NCI-H2227 (cell line): Measurements from ENCODE around the gene TRAPPC1.

Source experiments
- DNase-seq: peaks from one replicate; lab custom pipeline; 2025; ENCODE audit not compliant: unreplicated experiment; lab: John Stamatoyannopoulos, UW

Gene TRAPPC1

DNA sequence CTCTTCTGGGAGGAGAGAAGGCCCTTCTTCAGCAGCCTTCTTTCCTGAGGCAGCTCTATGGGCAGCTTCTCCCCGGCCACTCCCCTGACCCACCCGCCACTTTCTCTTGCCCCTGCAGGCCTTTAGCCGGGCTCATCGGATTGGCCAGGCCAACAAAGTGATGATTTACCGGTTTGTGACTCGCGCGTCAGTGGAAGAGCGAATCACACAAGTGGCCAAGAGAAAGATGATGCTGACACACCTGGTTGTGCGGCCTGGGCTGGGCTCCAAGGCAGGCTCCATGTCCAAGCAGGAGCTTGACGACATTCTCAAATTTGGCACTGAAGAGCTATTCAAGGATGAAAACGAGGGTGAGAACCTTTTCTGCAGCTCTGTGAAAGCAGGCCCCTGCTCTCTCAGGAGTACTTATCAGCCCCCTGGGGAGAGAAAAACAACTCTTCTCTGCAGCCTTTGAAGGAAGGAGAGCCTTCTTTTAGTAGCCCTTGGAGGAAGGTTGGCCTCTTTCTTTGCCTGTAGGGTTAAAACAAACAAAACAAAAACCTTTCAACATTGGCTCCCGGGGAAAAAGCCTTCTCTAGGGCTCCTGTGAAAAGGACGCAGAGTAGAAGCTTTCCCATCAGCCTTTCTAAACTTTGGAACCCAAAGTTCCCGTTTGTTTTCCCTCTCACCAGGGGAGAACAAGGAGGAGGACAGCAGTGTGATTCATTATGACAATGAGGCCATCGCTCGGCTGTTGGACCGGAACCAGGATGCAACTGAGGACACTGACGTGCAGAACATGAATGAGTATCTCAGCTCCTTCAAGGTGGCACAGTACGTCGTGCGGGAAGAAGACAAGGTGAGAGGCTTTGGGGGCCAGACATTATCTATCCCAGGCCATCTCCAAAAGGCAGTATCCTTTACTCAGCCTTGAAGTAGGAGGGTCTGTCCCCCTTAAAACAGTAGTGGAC, 28.3 kb downstream of the TRAPPC1 start:
- DNase-seq = peak; percentile 49

GRCh38 chr17:7897773-7898172, 34.0 kb downstream of the TRAPPC1 start:
- peak; percentile 56 for DNase-seq

- DNase-seq = no peak
Observed at GRCh38 chr17:7897090-7897489, 34.7 kb downstream of the TRAPPC1 start.

DNA sequence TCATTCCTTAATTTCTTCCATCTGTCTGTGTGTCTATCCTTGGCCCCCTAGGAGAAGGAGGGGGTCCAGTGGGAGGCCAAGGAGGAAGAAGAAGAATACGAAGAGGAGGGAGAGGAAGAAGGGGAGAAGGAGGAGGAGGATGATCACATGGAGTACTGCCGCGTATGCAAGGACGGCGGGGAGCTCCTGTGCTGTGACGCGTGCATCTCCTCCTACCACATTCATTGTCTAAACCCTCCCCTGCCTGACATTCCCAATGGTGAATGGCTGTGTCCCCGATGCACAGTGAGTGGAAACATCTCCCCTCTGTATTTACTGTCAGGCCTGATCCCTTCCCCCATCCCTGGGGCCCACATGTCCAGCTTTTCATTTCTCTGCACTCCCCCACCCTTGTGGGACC, 36.9 kb downstream of the TRAPPC1 start:
- DNase-seq = no peak

DNA sequence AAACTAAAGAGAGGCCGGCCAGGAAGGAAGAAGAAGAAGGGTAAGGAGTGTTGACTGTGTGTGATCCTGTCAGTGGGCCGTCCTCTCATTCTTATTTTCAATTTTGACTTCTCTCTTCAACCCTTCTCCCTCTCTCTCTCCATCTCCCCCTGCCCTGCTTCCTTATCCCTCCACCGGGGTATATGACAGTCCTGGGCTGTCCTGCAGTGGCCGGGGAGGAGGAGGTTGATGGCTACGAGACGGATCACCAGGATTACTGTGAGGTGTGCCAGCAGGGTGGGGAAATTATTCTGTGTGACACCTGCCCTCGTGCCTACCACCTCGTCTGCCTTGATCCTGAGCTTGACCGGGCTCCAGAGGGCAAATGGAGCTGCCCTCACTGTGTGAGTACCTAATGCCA, 37.5 kb downstream of the TRAPPC1 start:
- no peak for DNase-seq

DNA sequence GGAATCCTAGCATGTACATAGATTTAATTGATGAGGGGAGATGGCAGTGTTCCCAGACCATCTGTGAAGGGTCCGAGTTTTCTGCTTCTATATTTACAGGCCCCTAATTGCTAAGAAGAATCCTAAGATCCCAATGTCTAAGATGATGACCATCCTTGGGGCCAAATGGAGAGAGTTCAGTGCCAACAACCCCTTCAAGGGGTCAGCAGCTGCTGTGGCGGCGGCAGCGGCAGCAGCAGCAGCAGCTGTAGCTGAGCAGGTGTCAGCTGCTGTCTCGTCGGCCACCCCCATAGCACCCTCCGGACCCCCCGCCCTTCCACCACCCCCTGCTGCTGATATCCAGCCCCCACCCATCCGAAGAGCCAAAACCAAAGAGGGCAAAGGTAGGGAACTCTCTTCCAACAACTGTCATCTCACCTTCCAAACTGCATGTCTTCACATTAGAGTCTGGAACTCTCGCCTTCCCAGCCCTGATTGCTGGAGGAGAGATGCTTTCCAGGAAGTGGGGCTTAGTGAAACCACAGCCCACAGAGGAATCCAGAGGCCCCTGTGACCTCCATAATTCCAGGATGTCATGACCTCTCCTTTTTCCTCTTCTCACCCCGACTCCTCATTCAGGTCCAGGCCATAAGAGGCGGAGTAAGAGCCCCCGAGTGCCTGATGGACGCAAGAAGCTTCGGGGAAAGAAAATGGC, 38.4 kb downstream of the TRAPPC1 start:
- DNase-seq = no peak

DNA sequence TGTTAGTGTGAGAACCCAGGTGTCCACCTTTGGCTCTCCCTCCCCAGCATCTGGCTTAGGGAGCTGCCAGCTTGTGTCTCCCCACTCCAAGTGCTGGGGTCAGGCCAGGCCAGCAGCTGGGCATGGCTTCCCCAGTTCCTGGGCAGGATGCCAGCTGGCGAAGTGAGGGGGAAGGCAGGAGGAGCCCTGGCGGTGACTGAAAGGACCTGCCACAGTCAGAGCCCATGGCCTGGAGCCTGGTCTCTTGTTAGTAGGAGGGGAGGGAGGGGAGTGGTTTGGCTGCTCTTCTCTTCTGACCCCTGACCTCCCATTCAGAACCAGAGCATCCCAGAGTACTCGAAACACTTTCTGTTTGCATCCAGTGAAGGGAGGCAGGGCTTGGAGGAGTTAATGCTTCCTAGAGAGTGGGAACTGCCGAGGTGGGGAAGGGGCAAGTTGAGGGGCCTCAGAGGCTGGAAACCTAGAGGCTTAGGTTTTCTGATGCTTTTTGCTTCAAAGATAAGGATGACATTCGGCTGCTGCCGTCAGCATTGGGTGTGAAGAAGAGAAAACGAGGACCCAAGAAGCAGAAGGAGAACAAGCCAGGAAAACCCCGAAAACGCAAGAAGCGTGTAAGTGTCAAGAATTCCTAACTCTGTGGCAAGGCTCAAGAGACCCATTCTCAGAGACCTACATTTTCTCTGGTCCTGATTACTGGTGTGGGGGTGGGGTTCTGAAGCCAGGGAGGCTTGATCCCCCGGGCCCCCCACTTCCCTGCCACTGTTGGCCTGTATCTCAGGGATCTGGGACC, 42.4 kb downstream of the TRAPPC1 start:
- DNase-seq = peak; percentile 92

GRCh38 chr17:7888184-7888920, 43.4 kb downstream of the TRAPPC1 start, which contains the start of gene CHD3:
CHD3 (plus strand) TSS chr17:7888789; CDS start chr17:7889001, 212 bp downstream.
- peak; percentile 27 for DNase-seq

- peak; percentile 92 for DNase-seq
Observed at GRCh38 chr17:7887482-7888183, 44.1 kb downstream of the TRAPPC1 start.

- no peak for DNase-seq
Observed at GRCh38 chr17:7887038-7887481, 44.7 kb downstream of the TRAPPC1 start.

DNA sequence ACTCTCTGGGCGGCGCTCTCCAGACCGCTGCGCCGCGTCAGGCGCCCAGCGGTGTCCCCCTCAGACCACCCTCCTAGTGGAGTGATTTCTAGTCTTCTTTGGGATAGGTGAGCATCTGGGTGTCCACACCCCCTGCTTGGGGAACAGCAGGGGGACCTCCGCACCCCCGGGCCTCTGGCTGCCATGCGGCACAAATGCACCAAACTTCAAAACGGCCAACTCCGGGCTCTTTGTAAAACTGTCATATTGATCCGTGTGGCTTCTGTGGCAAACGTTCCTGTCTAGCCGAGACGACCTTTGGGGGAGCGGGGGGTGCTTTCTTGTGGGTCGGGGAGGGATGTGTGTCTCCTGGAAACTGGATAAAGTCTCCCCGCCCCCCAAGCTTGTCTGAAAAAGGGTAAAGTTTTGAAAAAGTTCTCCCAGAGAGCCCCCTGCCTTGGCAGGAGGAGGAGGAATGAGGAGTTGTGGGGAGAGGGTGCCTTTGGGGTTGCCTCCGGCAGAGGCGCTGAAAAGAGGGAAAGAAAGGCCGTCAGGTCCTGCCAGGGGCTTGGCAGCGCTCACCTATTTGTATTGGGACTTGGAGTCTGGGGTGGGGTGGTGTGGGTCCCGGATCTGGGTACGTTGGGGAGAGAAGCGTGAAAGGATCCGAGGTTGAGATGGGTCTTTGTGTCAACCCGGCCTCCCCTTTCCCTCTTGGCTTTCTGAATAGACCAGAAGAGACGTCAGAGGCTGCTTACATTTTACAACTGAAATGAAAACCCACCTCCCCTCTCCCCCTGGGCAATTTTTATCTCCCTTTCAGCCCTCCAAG, 45.3 kb downstream of the TRAPPC1 start:
- peak; percentile 53 for DNase-seq

DNA sequence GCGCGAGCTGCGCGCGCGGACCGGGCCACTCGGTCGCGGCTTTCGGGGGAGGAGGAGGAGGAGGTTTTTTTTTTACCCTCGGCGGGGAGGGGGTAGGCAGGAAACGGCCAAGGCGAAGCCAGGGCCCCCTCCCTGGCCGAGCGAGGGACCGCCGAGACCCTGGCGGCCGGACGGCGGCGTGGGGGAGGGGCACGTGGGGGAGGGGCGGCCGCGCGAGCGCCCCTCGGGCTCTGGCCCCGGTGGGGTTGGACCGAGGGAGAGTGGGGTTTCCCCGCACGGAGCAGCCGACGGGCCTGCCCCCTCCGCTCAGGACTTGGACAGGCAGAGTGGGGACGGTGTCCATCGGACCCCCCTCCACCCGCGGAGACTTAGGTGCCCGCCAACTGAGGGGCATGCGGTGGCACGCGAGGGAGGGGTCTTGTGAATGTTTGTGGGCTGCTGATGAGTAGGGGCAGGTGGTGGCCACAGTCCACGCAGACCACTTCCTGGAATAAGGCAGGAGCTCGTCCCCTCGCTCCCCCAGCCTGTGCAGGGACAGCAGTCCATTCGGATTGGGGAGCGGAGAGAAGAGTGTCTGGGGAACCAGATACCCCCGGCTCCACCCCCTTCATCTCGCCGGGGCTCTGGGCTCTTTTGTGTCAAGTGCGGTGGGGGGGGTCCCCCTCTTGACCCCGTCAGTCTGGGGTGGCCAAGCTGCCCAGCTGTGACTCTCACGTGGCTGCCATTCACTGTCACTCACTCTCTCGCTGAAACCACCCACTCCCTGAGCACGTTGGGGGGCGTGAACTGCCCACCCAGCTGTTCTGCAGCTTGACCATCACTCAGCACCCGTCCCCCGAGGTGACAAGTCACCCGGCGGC, 46.1 kb downstream of the TRAPPC1 start:
- DNase-seq = peak; percentile 55

DNA sequence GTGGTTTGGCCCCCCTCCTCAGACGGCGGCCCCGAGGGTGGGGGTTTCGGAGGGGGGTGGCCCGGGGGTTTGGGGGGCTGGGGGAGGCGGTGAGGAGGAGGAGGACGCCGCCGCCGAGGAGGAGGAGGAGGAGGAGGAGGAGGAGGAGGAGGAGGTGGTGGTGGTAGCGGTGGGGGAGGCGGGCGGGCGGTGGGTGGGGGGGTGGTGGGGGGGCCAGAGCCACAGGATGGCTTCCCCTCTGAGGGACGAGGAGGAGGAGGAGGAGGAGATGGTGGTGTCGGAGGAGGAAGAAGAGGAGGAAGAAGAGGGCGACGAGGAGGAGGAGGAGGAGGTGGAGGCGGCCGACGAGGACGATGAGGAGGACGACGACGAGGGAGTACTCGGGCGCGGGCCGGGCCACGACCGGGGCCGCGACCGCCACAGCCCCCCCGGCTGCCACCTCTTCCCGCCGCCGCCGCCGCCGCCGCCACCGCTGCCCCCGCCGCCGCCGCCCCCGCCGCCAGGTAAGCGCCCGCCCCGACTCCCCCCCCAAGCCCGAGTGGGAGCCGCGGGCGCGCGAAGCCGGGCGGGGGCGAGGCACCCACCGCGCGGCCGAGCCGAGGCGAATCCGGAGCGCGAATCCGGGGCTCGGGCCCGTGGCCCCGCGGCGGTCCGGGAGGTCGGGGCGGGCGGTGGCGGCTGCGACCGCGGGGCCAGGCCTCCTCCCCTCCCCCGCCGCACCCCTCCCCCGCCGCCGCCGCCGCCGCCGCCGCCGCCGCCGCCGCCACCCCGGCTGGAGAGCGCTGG, 47.0 kb downstream of the TRAPPC1 start:
- DNase-seq = no peak

GRCh38 chr17:7883781-7884386, 47.9 kb downstream of the TRAPPC1 start:
- peak; percentile 58 for DNase-seq

DNA sequence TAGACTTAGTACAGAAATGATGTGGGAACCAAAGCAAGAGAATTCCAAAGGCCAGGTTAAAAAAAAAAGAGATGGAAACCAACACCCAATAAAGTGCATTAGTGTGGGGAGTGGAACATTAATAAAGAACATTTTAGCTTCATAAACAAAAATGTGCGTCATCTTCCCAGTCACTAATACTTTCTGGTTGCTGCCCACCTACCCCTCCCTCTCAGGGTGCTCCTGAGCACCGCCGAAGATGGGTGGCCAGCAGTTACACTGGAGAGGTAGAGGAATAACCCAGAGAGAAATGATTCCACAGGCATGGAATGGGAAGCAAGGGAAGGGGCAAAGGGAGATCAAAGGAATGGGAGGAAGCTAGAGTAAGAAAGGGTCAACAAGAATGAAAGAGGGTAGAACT, 49.1 kb downstream of the TRAPPC1 start:
- DNase-seq = no peak

GRCh38 chr17:7882068-7882467, 49.7 kb downstream of the TRAPPC1 start:
- DNase-seq = no peak
